GM21528 (cell line): ENCODE measurements around the gene TWNK.

Experiments used
- ATAC-seq: cut with Tn5 transposase; IDR thresholded peaks from one replicate; pipeline ENCODE4 v1.9.1; 2021; ENCODE audit warnings: mild to moderate bottlenecking, moderate library complexity; ENCODE audit not compliant: unreplicated experiment, low FRiP score

The TWNK gene

DNA sequence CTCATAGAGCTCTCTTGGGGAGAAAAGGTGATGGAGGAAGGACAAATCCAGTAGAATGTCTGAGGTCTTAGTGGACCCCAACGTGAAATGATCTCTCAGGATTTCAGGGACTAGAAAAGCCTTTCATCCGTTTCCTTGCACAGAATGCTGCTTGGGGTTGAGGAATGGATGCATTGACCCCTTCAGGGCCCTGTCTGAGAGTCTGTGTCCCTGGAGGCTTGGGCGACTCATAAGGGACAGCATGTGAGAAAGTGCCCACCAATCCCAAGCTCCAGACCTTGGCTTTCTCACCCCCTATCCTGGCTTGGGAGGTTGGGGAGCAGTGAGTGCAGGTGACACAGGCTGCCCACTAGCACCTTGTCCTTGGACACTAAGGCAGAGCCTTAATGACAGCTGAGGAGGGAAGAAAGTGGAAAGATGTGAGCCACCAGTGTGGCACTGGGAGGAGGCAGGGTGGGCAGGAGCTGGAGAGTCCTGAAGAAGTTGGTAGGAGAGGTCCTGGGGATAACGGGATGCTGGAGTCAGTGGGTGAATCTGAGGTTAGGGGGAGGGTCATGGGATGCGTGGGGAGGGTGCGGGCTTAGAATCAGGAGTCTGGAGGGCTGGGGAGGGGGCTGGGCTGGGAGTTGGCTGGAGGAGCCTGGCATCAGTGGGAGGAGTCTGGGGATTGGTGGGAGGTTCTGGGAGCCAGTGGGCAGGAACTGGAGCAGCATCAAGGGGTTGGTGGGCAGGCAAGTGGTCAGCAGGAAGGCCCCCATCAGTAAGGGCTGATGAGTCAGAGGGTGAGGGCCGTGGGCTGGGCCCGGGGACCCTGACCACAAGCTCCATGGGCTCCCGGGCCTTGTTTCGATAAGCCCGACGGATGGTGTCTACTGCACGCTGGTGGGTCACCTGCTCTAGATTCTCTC, 20.8 kb downstream of the TWNK start:
- no peak for ATAC-seq

- ATAC-seq: no peak
Observed at GRCh38 chr10:101008823-101009423, 21.6 kb downstream of the TWNK start.

DNA sequence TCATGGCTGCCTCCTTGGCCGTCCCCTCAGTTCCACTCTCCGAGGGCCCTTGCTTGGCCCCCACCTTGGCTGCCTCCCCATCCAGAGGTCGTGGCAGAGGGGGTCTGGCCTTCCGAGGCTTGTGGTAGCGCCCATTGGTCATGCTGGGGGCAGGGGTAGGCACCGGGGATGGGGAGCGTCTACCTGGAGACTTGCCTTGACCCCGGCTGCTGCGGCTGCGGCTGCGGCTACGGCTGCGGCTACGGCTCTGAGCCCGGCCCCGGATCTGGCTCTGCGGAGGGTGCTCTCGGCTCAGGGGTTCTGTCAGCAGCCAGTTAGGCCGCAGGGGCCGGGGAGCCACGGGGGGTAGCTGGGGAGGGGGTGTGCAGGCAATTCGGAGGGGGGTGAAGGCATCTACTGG, 23.0 kb downstream of the TWNK start:
- ATAC-seq: no peak

DNA sequence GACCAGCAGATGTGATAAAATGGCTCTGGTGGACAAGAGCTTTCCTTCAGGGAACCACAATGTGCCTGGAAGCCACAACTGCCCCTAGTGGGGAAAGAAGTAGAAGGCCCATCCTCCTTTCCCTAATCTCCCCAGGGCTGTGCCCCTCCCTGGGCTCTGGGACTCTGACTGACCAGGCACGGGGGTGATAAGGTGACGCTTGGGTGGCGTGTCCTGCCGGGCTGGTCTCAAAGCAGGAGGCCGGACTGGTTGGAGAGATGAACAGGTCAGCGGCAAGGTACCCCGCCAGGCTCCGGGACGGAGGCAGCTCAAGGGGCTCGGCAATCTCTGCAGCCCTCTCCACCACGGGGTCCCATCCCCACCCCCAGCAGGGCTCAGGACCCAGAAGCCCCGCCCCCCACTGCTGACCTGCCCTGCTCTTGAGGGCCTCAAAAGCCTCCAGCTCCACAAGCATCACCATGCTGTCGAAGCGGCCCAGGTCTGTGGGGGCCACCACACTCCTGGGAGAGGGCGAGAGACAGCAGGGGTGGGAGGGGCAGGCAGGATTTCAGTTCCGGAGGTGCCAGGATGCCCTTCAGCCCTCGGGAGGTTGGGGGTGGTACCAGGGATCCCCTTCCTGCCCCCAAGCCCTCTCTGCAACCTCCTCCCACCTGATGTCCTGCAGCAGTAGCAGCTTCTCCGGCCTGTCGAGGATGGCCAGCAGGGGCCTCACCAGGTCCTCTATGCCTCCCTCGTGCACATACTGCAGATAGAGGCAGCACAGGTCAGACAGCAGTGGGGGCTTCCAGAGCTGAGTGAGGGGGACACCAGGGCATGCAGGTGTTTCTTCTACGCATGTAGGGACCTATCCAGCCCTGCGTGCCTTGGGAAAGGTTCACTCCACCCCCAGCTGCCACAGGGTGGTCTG, 24.4 kb downstream of the TWNK start:
- no peak for ATAC-seq

- ATAC-seq: peak; percentile 73
Observed at GRCh38 chr10:101012525-101013364, 25.4 kb downstream of the TWNK start.

DNA sequence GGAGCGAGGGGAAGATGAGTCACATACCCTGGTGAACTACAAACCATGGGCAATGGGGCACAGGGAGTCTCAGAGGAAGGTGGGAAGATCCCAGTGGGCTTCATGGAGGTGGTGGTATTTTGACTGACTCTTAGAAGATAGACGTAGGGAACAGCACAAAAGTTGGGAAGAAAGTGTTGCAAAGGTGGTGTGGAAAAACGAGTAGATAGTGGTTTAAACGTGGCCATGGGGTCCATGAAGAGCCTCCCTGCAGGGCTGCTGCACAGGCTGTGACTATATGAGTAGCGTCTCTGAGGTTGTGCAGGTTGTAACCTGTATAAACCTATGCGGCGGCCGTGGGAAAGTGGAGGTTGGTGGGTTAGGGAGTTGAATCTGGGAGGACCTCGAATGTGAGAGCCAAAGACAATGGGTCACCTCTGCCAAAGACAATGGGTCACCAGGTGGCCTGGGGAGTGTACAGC, 26.1 kb downstream of the TWNK start:
- ATAC-seq: no peak

GRCh38 chr10:101014230-101014884, 27.0 kb downstream of the TWNK start:
- no peak for ATAC-seq

- ATAC-seq: no peak
Observed at GRCh38 chr10:101014966-101015581, 27.7 kb downstream of the TWNK start.

- no peak for ATAC-seq
Observed at GRCh38 chr10:101015582-101015973, 28.2 kb downstream of the TWNK start.

DNA sequence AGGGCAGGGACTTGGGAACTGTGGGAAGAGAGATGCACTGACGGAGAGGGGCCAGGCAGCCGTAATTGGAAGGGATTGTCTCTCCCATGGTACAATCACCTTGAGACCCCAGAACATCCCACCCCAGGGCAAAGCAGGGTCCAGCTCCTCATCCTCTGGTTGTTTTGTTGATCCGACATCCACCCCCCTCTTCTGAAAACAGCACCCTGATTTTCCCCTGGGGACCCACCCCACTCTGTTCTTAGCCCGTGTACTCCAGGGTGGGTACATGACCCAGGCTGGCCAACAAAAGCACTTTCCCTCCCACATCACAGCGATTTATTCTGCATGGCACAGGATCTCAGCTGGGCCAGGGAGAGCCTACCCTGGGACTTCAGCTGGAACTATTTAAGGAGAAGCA, 29.5 kb downstream of the TWNK start:
- no peak for ATAC-seq

GRCh38 chr10:101018118-101018599, 30.8 kb downstream of the TWNK start:
- ATAC-seq: no peak

- no peak for ATAC-seq
Observed at GRCh38 chr10:101018600-101019439, 31.5 kb downstream of the TWNK start.

DNA sequence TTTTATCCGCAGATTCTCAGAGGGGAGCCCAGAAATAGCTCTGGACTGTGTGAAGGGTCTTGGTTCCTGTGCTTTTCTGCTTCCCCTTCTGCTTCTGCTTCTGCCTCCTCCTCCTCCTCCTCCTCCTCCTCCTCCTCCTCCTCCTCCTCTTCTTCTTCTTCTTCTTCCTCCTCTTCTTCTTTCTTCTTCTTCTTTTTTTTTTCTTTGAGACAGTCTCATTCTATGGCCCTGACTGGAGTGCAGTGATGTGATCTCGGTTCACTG, 32.0 kb downstream of the TWNK start:
- no peak for ATAC-seq

- ATAC-seq: no peak
Observed at GRCh38 chr10:101020427-101021075, 33.2 kb downstream of the TWNK start.

DNA sequence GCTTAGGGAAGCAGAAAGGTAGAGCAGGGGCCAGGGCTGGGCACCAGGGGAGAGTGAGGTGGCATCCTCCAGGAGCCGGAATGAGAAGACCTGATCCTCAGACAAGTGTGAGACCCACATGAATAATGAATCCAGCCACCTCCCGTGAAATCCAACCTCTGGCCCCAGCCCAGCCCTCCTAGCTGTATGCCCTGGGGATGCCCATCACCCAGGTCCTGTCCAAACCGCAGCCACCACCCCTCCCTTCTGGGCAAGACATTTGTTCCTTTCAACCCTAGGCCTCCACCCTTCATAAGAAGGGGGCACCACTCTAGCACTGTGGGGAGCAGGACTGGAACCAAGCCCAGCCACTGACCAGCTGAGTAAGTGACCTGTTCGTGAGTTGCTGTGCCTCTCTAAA, 33.9 kb downstream of the TWNK start:
- no peak for ATAC-seq

DNA sequence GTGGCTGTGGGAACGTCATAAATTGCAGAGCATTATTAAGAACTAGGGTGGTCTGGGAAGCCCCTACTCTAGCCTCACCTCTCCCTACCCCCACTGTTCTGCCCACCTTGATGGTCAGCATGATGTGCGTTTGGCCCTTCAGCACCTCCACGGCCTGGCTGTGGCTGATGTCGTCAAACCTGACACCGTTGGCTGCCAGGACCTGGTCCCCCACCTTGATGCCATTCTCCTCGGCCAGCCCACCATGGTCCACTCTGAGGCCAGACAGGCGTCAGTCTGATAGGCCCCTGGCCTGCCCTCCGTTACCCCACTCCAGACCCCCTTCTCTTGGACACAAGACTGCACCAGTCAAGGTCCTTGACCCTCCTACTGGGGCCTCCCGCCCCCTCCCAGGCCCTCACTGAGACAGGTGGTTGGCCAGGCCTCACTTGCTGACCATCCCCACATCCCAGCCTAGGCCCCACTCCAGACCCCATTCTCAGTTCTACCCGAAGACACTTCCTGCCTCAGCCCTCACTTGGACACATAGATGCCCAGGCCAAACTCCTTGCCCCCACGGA, 34.4 kb downstream of the TWNK start:
- ATAC-seq: no peak

DNA sequence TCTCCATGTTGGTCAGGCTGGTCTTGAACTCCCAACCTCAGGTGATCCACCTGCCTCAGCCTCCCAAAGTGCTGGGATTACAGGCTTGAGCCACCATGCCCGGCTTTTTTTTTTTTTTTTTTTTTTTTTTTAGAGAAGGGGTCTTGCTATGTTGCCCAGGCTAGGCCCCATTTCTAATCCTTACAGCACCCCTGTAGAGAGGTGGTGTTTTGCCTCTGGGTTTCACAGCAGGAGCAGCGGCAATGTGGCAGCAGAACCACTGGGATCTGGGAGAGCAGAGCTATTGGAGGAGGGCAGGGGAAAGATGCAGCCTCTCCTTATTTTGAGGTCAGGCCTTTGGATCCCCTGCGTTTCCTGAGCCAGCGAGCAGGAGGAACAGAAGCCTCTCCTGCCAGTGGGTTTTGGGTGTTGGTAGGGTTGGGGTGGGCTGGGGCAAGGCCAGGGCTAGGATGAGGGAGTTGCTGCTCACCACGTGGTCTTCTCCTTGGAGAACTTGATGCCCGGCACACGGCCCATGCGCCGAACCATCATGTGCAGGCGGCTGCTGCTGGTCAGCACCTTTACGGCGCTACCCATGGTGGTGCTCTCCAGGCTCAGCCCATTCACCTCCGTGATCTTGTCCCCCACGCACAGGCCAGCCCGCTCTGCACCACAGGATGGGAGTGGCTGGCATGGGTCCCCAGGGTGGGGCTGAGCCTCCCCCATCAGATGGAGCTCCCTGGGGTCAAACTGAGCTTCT, 35.8 kb downstream of the TWNK start:
- ATAC-seq: no peak
